ENCODE results near the gene NRBP1.

DNA sequence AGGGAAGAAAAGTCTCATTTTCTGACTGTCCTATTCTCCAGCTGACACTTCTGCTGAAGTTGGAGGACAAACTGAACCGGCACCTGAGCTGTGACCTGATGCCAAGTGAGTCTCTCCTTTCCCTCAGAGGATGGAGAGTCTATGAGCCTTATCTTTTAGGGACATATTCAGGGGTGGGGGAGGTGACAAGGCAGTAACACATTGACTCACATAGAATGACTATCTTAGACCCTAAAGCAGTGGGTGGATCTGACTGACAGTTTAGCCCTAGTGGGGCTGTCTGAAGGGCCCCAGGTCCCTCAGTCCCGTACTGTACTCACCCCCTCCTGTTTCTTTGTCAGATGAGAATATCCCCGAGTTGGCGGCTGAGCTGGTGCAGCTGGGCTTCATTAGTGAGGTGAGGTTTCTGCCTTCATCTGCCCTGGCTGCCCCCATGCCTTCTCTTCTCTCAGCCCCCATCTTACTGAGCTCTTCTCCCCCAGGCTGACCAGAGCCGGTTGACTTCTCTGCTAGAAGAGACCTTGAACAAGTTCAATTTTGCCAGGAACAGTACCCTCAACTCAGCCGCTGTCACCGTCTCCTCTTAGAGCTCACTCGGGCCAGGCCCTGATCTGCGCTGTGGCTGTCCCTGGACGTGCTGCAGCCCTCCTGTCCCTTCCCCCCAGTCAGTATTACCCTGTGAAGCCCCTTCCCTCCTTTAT, 12.9 kb downstream of the NRBP1 start:
- no peak for TF ChIP-seq POLR2AphosphoS5 (IDR thresholded peaks at IDR 0.05; ENCODE audit: low read depth, low read length)
- no peak for TF ChIP-seq POLR2A (IDR thresholded peaks at IDR 0.05; ENCODE audit: low read depth, low read length)
- TF ChIP-seq TAF1 (IDR thresholded peaks at IDR 0.05; ENCODE audit: borderline replicate concordance, low read depth, low read length): no peak

All from GM12892 (cell line).